ENCODE data around the gene CHGA.

DNA sequence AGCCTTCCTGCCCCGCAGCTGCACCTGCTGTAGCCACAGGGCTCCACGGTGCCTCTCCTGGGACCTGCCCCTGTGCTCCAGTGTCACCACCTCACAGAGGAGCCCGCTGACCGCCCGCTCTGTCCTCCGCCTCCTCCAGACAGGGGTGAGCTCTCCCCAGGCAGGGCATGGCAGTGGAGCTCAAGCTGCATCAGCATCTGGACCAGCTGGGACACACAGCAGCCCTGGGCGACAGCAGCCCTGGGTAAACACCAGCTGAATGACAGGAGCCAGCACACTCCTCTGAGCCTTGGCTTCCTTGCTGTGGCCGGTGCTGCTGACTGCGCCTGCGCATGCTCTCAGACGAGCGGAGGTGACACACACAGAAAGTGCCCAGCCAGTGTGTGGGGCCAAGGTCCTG lies 22.0 kb downstream of the CHGA start:
- TF ChIP-seq, protein P1, sequence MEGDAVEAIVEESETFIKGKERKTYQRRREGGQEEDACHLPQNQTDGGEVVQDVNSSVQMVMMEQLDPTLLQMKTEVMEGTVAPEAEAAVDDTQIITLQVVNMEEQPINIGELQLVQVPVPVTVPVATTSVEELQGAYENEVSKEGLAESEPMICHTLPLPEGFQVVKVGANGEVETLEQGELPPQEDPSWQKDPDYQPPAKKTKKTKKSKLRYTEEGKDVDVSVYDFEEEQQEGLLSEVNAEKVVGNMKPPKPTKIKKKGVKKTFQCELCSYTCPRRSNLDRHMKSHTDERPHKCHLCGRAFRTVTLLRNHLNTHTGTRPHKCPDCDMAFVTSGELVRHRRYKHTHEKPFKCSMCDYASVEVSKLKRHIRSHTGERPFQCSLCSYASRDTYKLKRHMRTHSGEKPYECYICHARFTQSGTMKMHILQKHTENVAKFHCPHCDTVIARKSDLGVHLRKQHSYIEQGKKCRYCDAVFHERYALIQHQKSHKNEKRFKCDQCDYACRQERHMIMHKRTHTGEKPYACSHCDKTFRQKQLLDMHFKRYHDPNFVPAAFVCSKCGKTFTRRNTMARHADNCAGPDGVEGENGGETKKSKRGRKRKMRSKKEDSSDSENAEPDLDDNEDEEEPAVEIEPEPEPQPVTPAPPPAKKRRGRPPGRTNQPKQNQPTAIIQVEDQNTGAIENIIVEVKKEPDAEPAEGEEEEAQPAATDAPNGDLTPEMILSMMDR (IDR thresholded peaks at IDR 0.05), result no peak
- TF ChIP-seq EP300 (IDR thresholded peaks at IDR 0.05), result no peak
